Activated T-helper 1 cell treated with Interleukin-2 at 50 U/mL for 16 hours (primary cell): ENCODE results near the gene HADHB.
"Not testable (repeated sequence)": the region's sequence is repeated elsewhere in the genome, so short reads cannot be mapped to it uniquely, and the experiment has no call there.

Experiments
- DNase-seq: peaks from one replicate; pipeline ENCODE4 v3.0.0-alpha.2; 2020; ENCODE audit warnings: low read depth

HADHB gene

GRCh38 chr2:26329083-26329482, 84.3 kb downstream of the HADHB start:
- not testable (repeated sequence) for DNase-seq

GRCh38 chr2:26330114-26330549, 85.4 kb downstream of the HADHB start:
- peak; percentile 64 for DNase-seq

- DNase-seq, result no peak
These were observed 85.9 kb downstream of the HADHB start for GRCh38 chr2:26330604-26331003.

- not testable (repeated sequence) for DNase-seq
These were observed 86.6 kb downstream of the HADHB start for GRCh38 chr2:26331321-26331720.

GRCh38 chr2:26333293-26333692, 88.6 kb downstream of the HADHB start:
- no peak for DNase-seq

GRCh38 chr2:26335231-26335630, 90.5 kb downstream of the HADHB start:
- no peak for DNase-seq

- no peak for DNase-seq
These were observed 92.0 kb downstream of the HADHB start for GRCh38 chr2:26336719-26337118.

GRCh38 chr2:26337298-26337697, 92.6 kb downstream of the HADHB start:
- DNase-seq, result no peak
